ENCODE results near the gene CCSER2.
"Not testable (repeated sequence)": the region's sequence is repeated elsewhere in the genome, so short reads cannot be mapped to it uniquely, and the experiment has no call there.

Gene CCSER2

DNA sequence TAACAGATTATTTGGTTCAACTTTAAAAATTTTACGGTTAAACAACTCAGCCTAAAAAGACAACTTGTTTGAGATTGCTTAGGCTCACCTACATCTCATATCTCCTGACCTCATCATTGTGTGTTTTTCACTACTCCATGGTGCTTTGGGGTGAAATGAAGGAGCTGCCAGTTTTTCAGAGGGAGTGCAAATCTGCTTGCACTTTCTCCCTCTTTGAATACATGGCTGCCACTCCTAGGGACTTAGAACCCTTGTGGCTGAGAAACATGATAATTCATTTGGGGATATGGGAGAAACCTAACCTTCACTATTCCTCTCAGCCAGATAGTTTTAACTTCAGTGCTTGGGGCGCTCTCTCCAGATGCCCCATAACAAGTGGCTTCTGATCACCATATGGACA lies 2.7 kb downstream of the CCSER2 start:
- H3K9me3 Mint-ChIP-seq: no peaks in the 10 kb centered on the region
- peaks cover 45% of the 10 kb centered on the region for H3K4me1 Mint-ChIP-seq (ENCODE audit: low read depth)
- H3K27me3 Mint-ChIP-seq (ENCODE audit: low read depth): no peaks in the 10 kb centered on the region
- peak overlapping the region; percentile 88 for H3K4me3 Mint-ChIP-seq
- peak overlapping the region; percentile 94 for H3K27ac Mint-ChIP-seq
- peaks cover 6% of the 10 kb centered on the region for H3K36me3 Mint-ChIP-seq (ENCODE audit: low read depth)

DNA sequence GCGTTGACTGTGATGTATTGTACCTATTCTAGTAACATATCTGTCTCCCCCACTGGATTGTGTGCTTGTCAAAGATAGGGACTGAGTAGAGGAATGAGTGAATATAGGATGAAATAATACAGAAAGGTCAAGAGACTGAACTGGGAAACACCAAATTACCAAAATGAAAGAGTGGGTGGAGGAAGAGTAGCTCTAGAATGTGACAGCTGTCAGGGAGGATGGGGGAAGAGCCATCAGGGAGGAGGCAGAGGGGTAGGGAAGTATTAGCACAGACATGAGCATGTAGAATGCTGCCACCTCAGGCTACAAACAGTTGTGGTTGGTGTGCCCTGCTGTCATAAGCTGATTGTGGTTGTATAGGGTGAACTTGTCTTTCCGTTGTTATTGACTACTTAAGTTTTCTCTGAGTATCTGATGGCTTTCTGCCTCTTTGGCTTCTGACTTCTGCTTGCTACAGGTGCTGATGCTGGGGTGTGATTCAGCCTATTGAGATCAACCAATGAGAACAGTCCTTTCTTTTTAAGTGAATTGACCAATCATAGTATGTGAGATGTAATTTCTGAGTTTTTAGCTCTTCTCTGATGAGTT lies 5.6 kb downstream of the CCSER2 start:
- Mint-ChIP-seq H3K9me3 (no peaks in the 10 kb centered on the region), H3K4me1 (ENCODE audit: low read depth) (peaks cover 47% of the 10 kb centered on the region), H3K27me3 (ENCODE audit: low read depth) (no peaks in the 10 kb centered on the region), H3K36me3 (ENCODE audit: low read depth) (peaks cover 8% of the 10 kb centered on the region), H3K4me3 (peak overlapping the region; percentile 45), H3K27ac (peak overlapping the region; percentile 80)

DNA sequence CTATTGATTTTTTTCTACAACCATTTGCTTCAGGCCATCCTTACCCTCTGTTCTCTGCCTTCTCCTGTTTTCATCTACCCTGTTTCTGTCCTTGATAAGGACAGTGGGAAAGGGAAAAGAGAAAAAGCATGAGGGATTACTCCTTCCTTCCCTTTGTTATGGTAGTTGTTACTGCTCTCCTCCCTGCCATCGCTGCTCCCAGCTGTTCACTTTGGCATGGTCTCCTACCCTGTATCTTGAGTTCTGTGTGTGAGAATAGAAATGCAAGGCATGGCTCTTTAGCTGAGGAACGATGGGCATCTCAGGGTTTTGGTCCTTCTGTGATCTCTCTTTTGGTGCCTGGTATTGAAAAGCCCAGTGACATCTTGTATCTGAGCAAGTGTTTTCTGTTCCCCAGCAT lies 6.4 kb downstream of the CCSER2 start:
- peaks cover 47% of the 10 kb centered on the region for H3K4me1 Mint-ChIP-seq (ENCODE audit: low read depth)
- H3K4me3 Mint-ChIP-seq: no peak overlapping the region

DNA sequence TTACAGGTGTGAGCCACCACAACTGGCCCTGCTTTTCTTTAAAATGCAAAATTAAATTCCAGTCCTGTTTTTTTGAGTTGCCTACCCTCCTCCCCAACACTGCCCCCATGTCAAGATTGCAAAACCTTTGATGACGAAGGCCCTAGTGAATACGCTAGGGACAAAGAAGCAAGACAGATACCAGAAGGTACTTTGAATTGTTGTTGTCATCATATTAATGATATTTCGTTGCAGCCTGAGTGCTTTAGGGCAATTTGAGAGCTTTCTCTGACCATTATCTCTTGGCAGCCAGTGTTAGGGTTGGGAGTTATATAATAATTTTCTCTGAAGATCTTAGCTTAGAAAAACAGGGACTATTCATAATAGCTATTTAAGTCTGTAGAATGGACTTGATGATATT lies 7.1 kb downstream of the CCSER2 start:
- Mint-ChIP-seq H3K27ac (no peak overlapping the region), H3K4me1 (ENCODE audit: low read depth) (peaks cover 44% of the 10 kb centered on the region), H3K9me3 (no peaks in the 10 kb centered on the region), H3K4me3 (no peak overlapping the region), H3K27me3 (ENCODE audit: low read depth) (no peaks in the 10 kb centered on the region), H3K36me3 (ENCODE audit: low read depth) (peaks cover 9% of the 10 kb centered on the region)

More for the DNA sequence above, 6.4 kb downstream of the CCSER2 start:
- no peaks in the 10 kb centered on the region for H3K9me3 Mint-ChIP-seq
- H3K36me3 Mint-ChIP-seq (ENCODE audit: low read depth): peaks cover 6% of the 10 kb centered on the region
- H3K27me3 Mint-ChIP-seq (ENCODE audit: low read depth): no peaks in the 10 kb centered on the region
- peak overlapping the region; percentile 56 for H3K27ac Mint-ChIP-seq

GRCh38 chr10:84336406-84337090 lies 8.2 kb downstream of the CCSER2 start:
- Mint-ChIP-seq H3K9me3 (no peaks in the 10 kb centered on the region), H3K27me3 (ENCODE audit: low read depth) (no peaks in the 10 kb centered on the region), H3K36me3 (ENCODE audit: low read depth) (peaks cover 11% of the 10 kb centered on the region), H3K4me3 (no peak overlapping the region), H3K4me1 (ENCODE audit: low read depth) (peaks cover 40% of the 10 kb centered on the region), H3K27ac (no peak overlapping the region)

- no peaks in the 10 kb centered on the region for H3K27me3 Mint-ChIP-seq (ENCODE audit: low read depth)
- no peaks in the 10 kb centered on the region for H3K9me3 Mint-ChIP-seq
- peaks cover 42% of the 10 kb centered on the region for H3K4me1 Mint-ChIP-seq (ENCODE audit: low read depth)
- no peak overlapping the region for H3K4me3 Mint-ChIP-seq
- H3K27ac Mint-ChIP-seq: no peak overlapping the region
- peaks cover 12% of the 10 kb centered on the region for H3K36me3 Mint-ChIP-seq (ENCODE audit: low read depth)
These were observed 8.8 kb downstream of the CCSER2 start for GRCh38 chr10:84337199-84337598.

GRCh38 chr10:84339025-84339424 lies 10.6 kb downstream of the CCSER2 start:
- Mint-ChIP-seq H3K27ac (no peak overlapping the region), H3K9me3 (no peaks in the 10 kb centered on the region), H3K4me3 (no peak overlapping the region), H3K36me3 (ENCODE audit: low read depth) (peaks cover 17% of the 10 kb centered on the region), H3K27me3 (ENCODE audit: low read depth) (no peaks in the 10 kb centered on the region), H3K4me1 (ENCODE audit: low read depth) (peaks cover 50% of the 10 kb centered on the region)

- no peaks in the 10 kb centered on the region for H3K27me3 Mint-ChIP-seq (ENCODE audit: low read depth)
- H3K4me1 Mint-ChIP-seq (ENCODE audit: low read depth): peaks cover 49% of the 10 kb centered on the region
- no peak overlapping the region for H3K27ac Mint-ChIP-seq
- H3K36me3 Mint-ChIP-seq (ENCODE audit: low read depth): peaks cover 24% of the 10 kb centered on the region
- no peaks in the 10 kb centered on the region for H3K9me3 Mint-ChIP-seq
- no peak overlapping the region for H3K4me3 Mint-ChIP-seq
These were observed 11.8 kb downstream of the CCSER2 start for GRCh38 chr10:84340187-84340586.

DNA sequence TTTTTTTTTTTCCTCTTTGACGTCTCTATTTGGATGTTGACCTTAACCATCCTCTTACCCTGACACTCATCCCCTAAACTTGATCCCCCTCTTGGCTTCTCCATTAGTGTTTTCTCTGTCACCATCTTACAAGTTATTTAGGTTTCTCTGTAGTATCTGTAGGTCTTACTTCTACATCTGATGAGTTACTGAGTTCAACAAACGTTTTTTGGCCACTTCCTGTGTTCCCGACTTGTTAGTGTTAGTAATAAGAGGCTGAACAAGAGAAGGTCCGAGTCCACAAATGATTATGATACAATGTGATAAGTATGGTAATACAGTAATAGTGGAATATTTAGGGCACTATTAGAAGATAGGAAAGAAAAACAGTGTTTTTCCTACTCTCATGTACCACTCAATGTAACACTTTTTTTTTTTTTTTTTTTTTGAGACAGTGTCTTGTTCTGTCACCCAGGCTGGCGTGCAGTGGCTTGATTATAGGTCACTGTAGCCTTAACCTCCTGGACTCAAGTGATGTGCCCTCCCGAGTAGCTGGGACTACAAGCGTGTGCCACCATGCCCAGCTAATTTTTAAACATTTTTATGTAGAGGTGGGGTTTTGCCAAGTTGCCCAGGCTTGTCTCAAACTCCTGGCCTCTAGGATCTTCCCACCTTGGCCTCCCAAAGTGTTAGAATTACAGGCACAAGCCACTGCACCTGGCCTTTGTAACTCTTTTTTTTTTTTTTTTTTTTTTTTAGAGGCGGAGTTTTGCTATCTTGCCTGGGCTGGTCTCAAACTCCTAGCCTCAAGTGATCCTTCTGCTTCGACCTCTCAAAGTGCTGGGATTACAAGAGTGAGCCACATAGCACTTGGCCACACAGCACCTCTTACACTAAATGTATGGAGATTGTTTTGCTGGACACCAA lies 12.5 kb downstream of the CCSER2 start:
- H3K27me3 Mint-ChIP-seq (ENCODE audit: low read depth): no peaks in the 10 kb centered on the region
- H3K9me3 Mint-ChIP-seq: no peaks in the 10 kb centered on the region
- H3K4me3 Mint-ChIP-seq: peak overlapping the region; percentile 37
- peaks cover 24% of the 10 kb centered on the region for H3K36me3 Mint-ChIP-seq (ENCODE audit: low read depth)
- peak overlapping the region; percentile 66 for H3K27ac Mint-ChIP-seq
- H3K4me1 Mint-ChIP-seq (ENCODE audit: low read depth): peaks cover 49% of the 10 kb centered on the region

- peak overlapping the region; percentile 66 for H3K27ac Mint-ChIP-seq
- peaks cover 50% of the 10 kb centered on the region for H3K4me1 Mint-ChIP-seq (ENCODE audit: low read depth)
- H3K9me3 Mint-ChIP-seq: no peaks in the 10 kb centered on the region
- H3K36me3 Mint-ChIP-seq (ENCODE audit: low read depth): peaks cover 25% of the 10 kb centered on the region
- H3K27me3 Mint-ChIP-seq (ENCODE audit: low read depth): no peaks in the 10 kb centered on the region
- peak overlapping the region; percentile 37 for H3K4me3 Mint-ChIP-seq
These were observed 13.1 kb downstream of the CCSER2 start for GRCh38 chr10:84341538-84341856.

- H3K4me3 Mint-ChIP-seq: peak overlapping the region; percentile 37
- peak overlapping the region; percentile 78 for H3K27ac Mint-ChIP-seq
- peaks cover 27% of the 10 kb centered on the region for H3K36me3 Mint-ChIP-seq (ENCODE audit: low read depth)
- H3K9me3 Mint-ChIP-seq: no peaks in the 10 kb centered on the region
- H3K27me3 Mint-ChIP-seq (ENCODE audit: low read depth): no peaks in the 10 kb centered on the region
- H3K4me1 Mint-ChIP-seq (ENCODE audit: low read depth): peaks cover 50% of the 10 kb centered on the region
These were observed 13.6 kb downstream of the CCSER2 start for GRCh38 chr10:84341983-84342382.

- no peaks in the 10 kb centered on the region for H3K27me3 Mint-ChIP-seq (ENCODE audit: low read depth)
- no peaks in the 10 kb centered on the region for H3K9me3 Mint-ChIP-seq
- peak overlapping the region; percentile 78 for H3K27ac Mint-ChIP-seq
- H3K36me3 Mint-ChIP-seq (ENCODE audit: low read depth): peaks cover 28% of the 10 kb centered on the region
- peak overlapping the region; percentile 73 for H3K4me3 Mint-ChIP-seq
- H3K4me1 Mint-ChIP-seq (ENCODE audit: low read depth): peaks cover 50% of the 10 kb centered on the region
These were observed 14.2 kb downstream of the CCSER2 start for GRCh38 chr10:84342584-84342983.

DNA sequence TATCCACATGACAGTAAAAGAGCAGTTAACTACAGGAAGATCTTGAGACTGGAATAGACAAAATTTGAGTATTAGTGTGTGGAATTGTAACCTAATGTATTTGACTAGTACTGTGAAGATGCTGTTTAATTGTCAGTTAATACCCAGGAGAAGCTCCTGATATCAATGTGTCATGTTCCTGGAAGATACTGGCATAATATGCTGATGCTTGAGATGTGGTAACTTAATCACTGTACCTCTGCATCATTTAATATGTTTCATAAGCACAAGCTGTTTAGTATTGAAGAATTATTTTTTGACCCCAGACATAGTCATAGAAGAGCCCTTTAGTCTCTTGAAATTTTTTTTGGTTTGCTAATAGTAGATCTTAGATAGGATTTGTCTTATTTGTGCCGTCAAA lies 15.4 kb downstream of the CCSER2 start:
- Mint-ChIP-seq H3K27ac (no peak overlapping the region), H3K27me3 (ENCODE audit: low read depth) (no peaks in the 10 kb centered on the region), H3K4me1 (ENCODE audit: low read depth) (peaks cover 48% of the 10 kb centered on the region), H3K4me3 (no peak overlapping the region), H3K36me3 (ENCODE audit: low read depth) (peaks cover 25% of the 10 kb centered on the region), H3K9me3 (no peaks in the 10 kb centered on the region)

GRCh38 chr10:84344526-84344925 lies 16.1 kb downstream of the CCSER2 start:
- Mint-ChIP-seq H3K27ac (peak overlapping the region; percentile 16), H3K9me3 (no peaks in the 10 kb centered on the region), H3K36me3 (ENCODE audit: low read depth) (peaks cover 25% of the 10 kb centered on the region), H3K4me1 (ENCODE audit: low read depth) (peaks cover 49% of the 10 kb centered on the region), H3K4me3 (peak overlapping the region; percentile 45), H3K27me3 (ENCODE audit: low read depth) (no peaks in the 10 kb centered on the region)

DNA sequence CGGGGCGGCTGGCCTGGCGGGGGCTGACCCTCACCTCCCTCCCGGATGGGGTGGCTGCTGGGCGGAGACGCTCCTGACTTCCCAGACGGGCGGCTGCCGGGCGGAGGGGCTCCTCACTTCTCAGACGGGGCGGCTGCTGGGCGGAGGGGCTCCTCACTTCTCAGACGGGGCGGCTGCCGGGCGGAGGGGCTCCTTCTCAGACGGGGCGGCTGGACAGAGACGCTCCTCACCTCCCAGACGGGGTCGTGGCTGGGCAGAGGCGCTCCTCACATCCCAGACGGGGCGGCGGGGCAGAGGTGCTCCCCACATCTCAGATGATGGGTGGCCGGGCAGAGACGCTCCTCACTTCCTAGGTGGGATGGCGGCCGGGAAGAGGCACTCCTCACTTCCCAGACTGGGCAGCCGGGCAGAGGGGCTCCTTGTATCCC lies 19.2 kb downstream of the CCSER2 start:
- H3K9me3 Mint-ChIP-seq; H3K4me3 Mint-ChIP-seq; H3K27ac Mint-ChIP-seq; H3K27me3 Mint-ChIP-seq (ENCODE audit: low read depth): not testable (repeated sequence)
- H3K4me1 Mint-ChIP-seq (ENCODE audit: low read depth): peaks cover 34% of the 10 kb centered on the region
- H3K36me3 Mint-ChIP-seq (ENCODE audit: low read depth): peaks cover 13% of the 10 kb centered on the region
